ENCODE measurements around the gene ZDHHC11.
"Not testable (repeated sequence)": the region's sequence is repeated elsewhere in the genome, so short reads cannot be mapped to it uniquely, and the experiment has no call there.

Gene ZDHHC11

GRCh38 chr5:775961-776861 is 74.6 kb downstream of the ZDHHC11 start:
- Histone ChIP-seq H3K9ac (ENCODE audit: low read length) (no peak overlapping the region), H3K27me3 (ENCODE audit: low read depth, low read length) (no peaks in the 10 kb centered on the region), H3K4me1 (ENCODE audit: low read length) (no peaks in the 10 kb centered on the region), H3K79me2 (ENCODE audit: low read length) (no peaks in the 10 kb centered on the region), H3K36me3 (replicated peaks; ENCODE audit: low read depth, low read length) (no peaks in the 10 kb centered on the region), H4K20me1 (ENCODE audit: insufficient read depth, low read length) (no peaks in the 10 kb centered on the region), H3K4me3 (ENCODE audit: low read length) (no peak overlapping the region), H2AFZ (ENCODE audit: low read depth, low read length) (no peak overlapping the region), H3K4me2 (ENCODE audit: low read length) (no peak overlapping the region), H3K9me3 (ENCODE audit: insufficient read depth, low read length) (no peaks in the 10 kb centered on the region), H3K27ac (ENCODE audit: low read length) (no peak overlapping the region)
- no peak for TF ChIP-seq EZH2phosphoT487 (IDR thresholded peaks at IDR 0.05; ENCODE audit: low read depth)
- TF ChIP-seq, protein P1, sequence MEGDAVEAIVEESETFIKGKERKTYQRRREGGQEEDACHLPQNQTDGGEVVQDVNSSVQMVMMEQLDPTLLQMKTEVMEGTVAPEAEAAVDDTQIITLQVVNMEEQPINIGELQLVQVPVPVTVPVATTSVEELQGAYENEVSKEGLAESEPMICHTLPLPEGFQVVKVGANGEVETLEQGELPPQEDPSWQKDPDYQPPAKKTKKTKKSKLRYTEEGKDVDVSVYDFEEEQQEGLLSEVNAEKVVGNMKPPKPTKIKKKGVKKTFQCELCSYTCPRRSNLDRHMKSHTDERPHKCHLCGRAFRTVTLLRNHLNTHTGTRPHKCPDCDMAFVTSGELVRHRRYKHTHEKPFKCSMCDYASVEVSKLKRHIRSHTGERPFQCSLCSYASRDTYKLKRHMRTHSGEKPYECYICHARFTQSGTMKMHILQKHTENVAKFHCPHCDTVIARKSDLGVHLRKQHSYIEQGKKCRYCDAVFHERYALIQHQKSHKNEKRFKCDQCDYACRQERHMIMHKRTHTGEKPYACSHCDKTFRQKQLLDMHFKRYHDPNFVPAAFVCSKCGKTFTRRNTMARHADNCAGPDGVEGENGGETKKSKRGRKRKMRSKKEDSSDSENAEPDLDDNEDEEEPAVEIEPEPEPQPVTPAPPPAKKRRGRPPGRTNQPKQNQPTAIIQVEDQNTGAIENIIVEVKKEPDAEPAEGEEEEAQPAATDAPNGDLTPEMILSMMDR (IDR thresholded peaks at IDR 0.05; ENCODE audit: low read depth, low read length) = no peak

DNA sequence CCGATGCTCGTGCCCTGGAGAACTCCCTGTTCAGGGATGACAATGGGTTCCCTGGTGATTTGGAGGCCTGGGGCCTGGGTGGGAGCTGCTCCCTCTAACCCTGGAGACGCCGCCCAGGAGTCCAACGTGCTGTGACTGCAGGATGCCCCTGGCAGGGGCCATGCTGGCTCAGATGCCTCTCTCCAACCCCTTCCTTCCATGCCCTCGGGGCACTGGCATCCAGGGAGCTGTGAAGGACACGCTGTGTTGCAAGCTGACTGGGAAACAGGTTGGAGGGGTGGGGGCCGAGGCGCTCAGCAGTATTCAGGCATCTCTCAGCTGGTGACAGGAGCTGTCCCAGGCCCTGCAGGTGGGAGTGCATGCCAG is 75.2 kb downstream of the ZDHHC11 start:
- H4K20me1 ChIP-seq (ENCODE audit: insufficient read depth, low read length); H3K4me2 ChIP-seq (ENCODE audit: low read length); H3K4me1 ChIP-seq (ENCODE audit: low read length); H3K9ac ChIP-seq (ENCODE audit: low read length); H3K27me3 ChIP-seq (ENCODE audit: low read depth, low read length); H3K79me2 ChIP-seq (ENCODE audit: low read length); H3K4me3 ChIP-seq (ENCODE audit: low read length); H3K9me3 ChIP-seq (ENCODE audit: insufficient read depth, low read length); H2AFZ ChIP-seq (ENCODE audit: low read depth, low read length); H3K27ac ChIP-seq (ENCODE audit: low read length); H3K36me3 ChIP-seq (replicated peaks; ENCODE audit: low read depth, low read length): not testable (repeated sequence)

GRCh38 chr5:774854-775505 is 75.8 kb downstream of the ZDHHC11 start:
- not testable (repeated sequence) for H3K4me2 ChIP-seq (ENCODE audit: low read length); H3K4me3 ChIP-seq (ENCODE audit: low read length); H3K79me2 ChIP-seq (ENCODE audit: low read length); H4K20me1 ChIP-seq (ENCODE audit: insufficient read depth, low read length); H3K9me3 ChIP-seq (ENCODE audit: insufficient read depth, low read length); H3K27ac ChIP-seq (ENCODE audit: low read length); H2AFZ ChIP-seq (ENCODE audit: low read depth, low read length); H3K27me3 ChIP-seq (ENCODE audit: low read depth, low read length); H3K4me1 ChIP-seq (ENCODE audit: low read length); H3K9ac ChIP-seq (ENCODE audit: low read length); H3K36me3 ChIP-seq (replicated peaks; ENCODE audit: low read depth, low read length)

DNA sequence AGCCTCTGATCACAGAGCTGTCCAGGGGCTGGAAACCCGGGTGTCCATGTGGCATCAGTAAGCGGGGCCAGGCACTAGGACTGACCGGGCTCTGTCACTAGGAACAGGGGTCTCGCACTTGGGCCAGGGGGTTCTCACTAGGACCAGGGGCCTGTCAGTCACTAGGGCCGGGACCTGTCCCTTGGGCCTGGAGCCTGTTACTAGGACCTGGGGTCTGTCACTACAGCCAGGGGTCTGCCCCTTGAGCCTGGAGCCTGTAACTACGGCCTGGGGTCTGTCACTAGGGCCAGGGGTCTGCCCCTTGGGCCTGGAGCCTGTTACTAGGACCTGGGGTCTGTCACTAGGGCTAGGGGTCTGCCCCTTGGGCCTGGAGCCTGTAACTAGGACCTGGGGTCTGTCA is 76.5 kb downstream of the ZDHHC11 start:
- H3K4me3 ChIP-seq (ENCODE audit: low read length); H3K4me1 ChIP-seq (ENCODE audit: low read length); H3K36me3 ChIP-seq (replicated peaks; ENCODE audit: low read depth, low read length); H2AFZ ChIP-seq (ENCODE audit: low read depth, low read length); H3K4me2 ChIP-seq (ENCODE audit: low read length); H3K79me2 ChIP-seq (ENCODE audit: low read length); H3K9me3 ChIP-seq (ENCODE audit: insufficient read depth, low read length); H3K9ac ChIP-seq (ENCODE audit: low read length); H4K20me1 ChIP-seq (ENCODE audit: insufficient read depth, low read length); H3K27me3 ChIP-seq (ENCODE audit: low read depth, low read length); H3K27ac ChIP-seq (ENCODE audit: low read length): not testable (repeated sequence)

DNA sequence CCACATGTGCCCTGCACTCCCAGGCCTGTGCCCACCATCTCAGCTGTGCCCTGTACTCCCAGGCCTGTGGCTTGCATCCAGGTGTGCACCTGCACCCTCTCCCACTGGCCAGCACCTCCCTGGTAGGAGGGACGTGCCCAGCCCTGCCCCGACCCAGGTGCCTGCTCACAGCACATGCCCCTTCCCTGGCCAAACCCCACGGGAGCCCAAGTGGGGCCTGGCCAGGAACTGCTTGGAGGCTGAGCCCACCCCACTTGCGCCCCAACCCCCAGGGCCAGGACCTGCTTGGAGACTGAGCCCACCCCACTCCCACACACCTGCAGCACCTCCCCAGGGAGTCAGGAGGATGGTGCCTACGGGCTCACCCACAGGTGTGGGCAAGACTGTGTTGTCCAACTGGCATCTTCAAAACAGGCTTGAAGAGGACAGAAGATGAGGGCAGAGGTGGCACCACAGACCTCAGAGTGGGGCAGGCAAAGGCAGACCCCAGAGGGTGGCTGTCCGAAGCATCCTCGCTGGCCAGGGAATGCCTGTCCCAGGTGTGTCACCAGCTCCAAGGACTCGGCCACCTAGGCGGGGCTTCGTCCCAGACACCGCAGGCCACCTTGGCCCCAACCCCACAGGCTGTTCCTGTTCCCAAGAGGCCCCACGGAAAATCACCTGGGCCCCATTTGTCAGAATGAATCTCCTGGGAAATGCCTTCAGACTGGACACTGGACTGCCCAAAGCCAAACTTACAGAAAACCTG is 77.1 kb downstream of the ZDHHC11 start:
- H3K79me2 ChIP-seq (ENCODE audit: low read length) = no peaks in the 10 kb centered on the region
- no peak overlapping the region for H3K4me3 ChIP-seq (ENCODE audit: low read length)
- no peaks in the 10 kb centered on the region for H3K9me3 ChIP-seq (ENCODE audit: insufficient read depth, low read length)
- no peaks in the 10 kb centered on the region for H3K27me3 ChIP-seq (ENCODE audit: low read depth, low read length)
- no peak for TF ChIP-seq EZH2phosphoT487 (IDR thresholded peaks at IDR 0.05; ENCODE audit: low read depth)
- TF ChIP-seq, protein P1 (IDR thresholded peaks at IDR 0.05; ENCODE audit: low read depth, low read length) = no peak
- H3K36me3 ChIP-seq (replicated peaks; ENCODE audit: low read depth, low read length) = no peaks in the 10 kb centered on the region
- no peaks in the 10 kb centered on the region for H4K20me1 ChIP-seq (ENCODE audit: insufficient read depth, low read length)
- no peak overlapping the region for H3K4me2 ChIP-seq (ENCODE audit: low read length)
- no peak overlapping the region for H3K27ac ChIP-seq (ENCODE audit: low read length)
- no peaks in the 10 kb centered on the region for H3K4me1 ChIP-seq (ENCODE audit: low read length)
- no peak overlapping the region for H3K9ac ChIP-seq (ENCODE audit: low read length)
- H2AFZ ChIP-seq (ENCODE audit: low read depth, low read length) = no peak overlapping the region

GRCh38 chr5:772931-773330 is 77.9 kb downstream of the ZDHHC11 start:
- H3K9me3 ChIP-seq (ENCODE audit: insufficient read depth, low read length); H3K4me1 ChIP-seq (ENCODE audit: low read length); H3K4me2 ChIP-seq (ENCODE audit: low read length): not testable (repeated sequence)

DNA sequence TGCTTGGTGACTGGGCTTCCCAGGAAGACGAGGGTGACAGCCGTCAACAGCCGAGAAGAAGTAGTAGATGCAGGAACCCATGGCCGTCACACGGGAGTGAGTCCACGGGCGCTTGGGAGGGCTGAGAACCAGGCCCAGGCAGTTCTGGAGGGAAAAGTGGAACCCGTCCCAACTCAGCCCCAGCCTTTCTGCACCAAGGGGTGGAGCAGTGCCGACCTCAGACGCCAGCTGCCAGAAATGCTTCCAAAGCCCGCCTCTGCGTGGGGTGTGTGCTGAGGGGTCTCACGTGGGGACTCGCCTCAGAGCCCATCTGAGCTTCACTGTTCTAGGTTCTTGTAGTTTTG is 78.3 kb downstream of the ZDHHC11 start:
- not testable (repeated sequence) for H3K4me3 ChIP-seq (ENCODE audit: low read length); H3K9ac ChIP-seq (ENCODE audit: low read length); H3K9me3 ChIP-seq (ENCODE audit: insufficient read depth, low read length); H3K79me2 ChIP-seq (ENCODE audit: low read length); H3K4me1 ChIP-seq (ENCODE audit: low read length); H3K27me3 ChIP-seq (ENCODE audit: low read depth, low read length); H2AFZ ChIP-seq (ENCODE audit: low read depth, low read length); H3K27ac ChIP-seq (ENCODE audit: low read length); H4K20me1 ChIP-seq (ENCODE audit: insufficient read depth, low read length); H3K36me3 ChIP-seq (replicated peaks; ENCODE audit: low read depth, low read length); H3K4me2 ChIP-seq (ENCODE audit: low read length)

More at GRCh38 chr5:772931-773330, 77.9 kb downstream of the ZDHHC11 start:
- H4K20me1 ChIP-seq (ENCODE audit: insufficient read depth, low read length); H3K36me3 ChIP-seq (replicated peaks; ENCODE audit: low read depth, low read length); H3K27me3 ChIP-seq (ENCODE audit: low read depth, low read length); H3K4me3 ChIP-seq (ENCODE audit: low read length); H3K79me2 ChIP-seq (ENCODE audit: low read length); H2AFZ ChIP-seq (ENCODE audit: low read depth, low read length); H3K27ac ChIP-seq (ENCODE audit: low read length); H3K9ac ChIP-seq (ENCODE audit: low read length): not testable (repeated sequence)

Data from OCI-LY3 (cell line).